Spleen (tissue), 13 donors: Measurements from ENCODE around the gene FAM120A. TPM values are rescaled to one million over a fixed set of nuclear protein-coding genes. Genes with fewer than 3 reads are reported as not detected.

ENCODE experiments used
- DNase-seq: peaks from one replicate; pipeline ENCODE4 v3.0.0-alpha.2; 2020
- H3K27ac ChIP-seq, 8 donors: fragments of 200-600 bp; sonication (generic) in 7 of 8; 1 replicate in 4 of 8; 2 replicates in 4 of 8; pipeline versions ENCODE4 v1.5.0 to v1.8.0; 2016 to 2021; ENCODE audit warnings: inconsistent platforms in 4 of 8, mild to moderate bottlenecking in 4 of 8, moderate library complexity in 1 of 8
- H3K27me3 ChIP-seq, 7 donors: fragments of 200-600 bp; sonication (generic) in 6 of 7; replicated peaks in 1 of 7; 1 replicate in 4 of 7; 2 replicates in 3 of 7; pipeline versions ENCODE4 v1.5.0 to v1.8.0; 2016 to 2021; ENCODE audit warnings: inconsistent platforms in 3 of 7, mild to moderate bottlenecking in 1 of 7
- H3K36me3 ChIP-seq, 6 donors: fragments of 200-600 bp; sonication (generic) in 5 of 6; 1 replicate in 4 of 6; 2 replicates in 2 of 6; pipeline versions ENCODE4 v1.5.0 to v1.8.0; 2016 to 2021; ENCODE audit warnings: inconsistent platforms in 2 of 6
- H3K4me1 ChIP-seq, 6 donors: fragments of 200-600 bp; sonication (generic) in 5 of 6; 1 replicate in 3 of 6; 2 replicates in 3 of 6; pipeline versions ENCODE4 v1.5.0 to v1.8.0; 2016 to 2021; ENCODE audit warnings: inconsistent platforms in 3 of 6
- H3K4me3 ChIP-seq, 8 donors: fragments of 200-600 bp; sonication (generic) in 7 of 8; 1 replicate in 4 of 8; 2 replicates in 4 of 8; pipeline versions ENCODE4 v1.5.0 to v1.8.0; 2016 to 2021; ENCODE audit warnings: inconsistent platforms in 4 of 8, mild to moderate bottlenecking in 4 of 8, moderate library complexity in 2 of 8
- H3K9me3 ChIP-seq, 8 donors: fragments of 200-600 bp; sonication (generic) in 7 of 8; 1 replicate in 4 of 8; 2 replicates in 4 of 8; pipeline versions ENCODE4 v1.5.0 to v1.8.0; 2016 to 2021; ENCODE audit warnings: inconsistent platforms in 4 of 8
- CTCF ChIP-seq, 11 experiments: fragments of 200-600 bp in 7 of 11; fragments of 450-650 bp in 4 of 11; sonication (generic) in 4 of 11; IDR thresholded peaks in 8 of 11; conservative IDR thresholded peaks in 3 of 11; 1 replicate in 7 of 11; 2 replicates in 4 of 11; pipeline versions ENCODE4 v1.4.0 to v1.8.0; 2016 to 2021; ENCODE audit warnings: antibody characterized with exemption in 11 of 11, inconsistent platforms in 4 of 11, mild to moderate bottlenecking in 1 of 11
- POLR2A ChIP-seq, 3 donors: fragments of 450-650 bp; IDR thresholded peaks; one replicate each; pipeline ENCODE4 v1.5.1; 2017; ENCODE audit warnings: antibody characterized with exemption in 3 of 3, mild to moderate bottlenecking in 1 of 3
- POLR2AphosphoS5 ChIP-seq, 3 donors: sonication (generic); formaldehyde crosslinking; IDR thresholded peaks; one replicate each; pipeline ENCODE4 v1.5.1; 2017; ENCODE audit warnings: antibody characterized with exemption in 3 of 3
- WGBS, 5 donors: extraction: QIAGEN DNeasy Blood & Tissue Kit in 3 of 5; methylation state at CpG; one replicate each; pipeline versions ENCODE4 v1.1.5 to v1.1.7; 2013 to 2018; 5-methylcytosine and 5-hydroxymethylcytosine counted together
- intact Hi-C: fragments of 100-400 bp; cut with DNase I; formaldehyde crosslinking; loops from one replicate; pipeline ENCODE4 v1.15.0; 2023; ENCODE audit warnings: low total_unique reads
- long read RNA-seq, 2 donors: transcript quantifications; one replicate each; lab custom pipeline, GENCODE V29; 2026
- polyA plus RNA-seq, 3 donors: library from polyadenylated mRNA; stranded (reverse); fragments of 200-250 nt; gene quantifications; one replicate each; pipeline ENCODE4 v1.2.1, GENCODE V29; 2013
- total RNA-seq, 7 donors: library from RNA; depleted of rRNA in 3 of 7; stranded (reverse); fragments of >200 nt in 3 of 7; fragmentation: NEBNext Ultra II Directional in 4 of 7; extraction: Animal tissue kit (Norgen Biotek cat#: 25700) in 4 of 7; gene quantifications; one replicate each; pipeline versions ENCODE4 v1.1.0 to v1.2.1, GENCODE V29; 2016 to 2021
- donor health status: healthy with polysubstance abuse.
- donor health status: DM: no; HTN: no; CAD: no; lungs with moderate emphysema.
- donor health status: DM: no; HTN: no; CAD: no.
- donor health status: Bipolar disorder and iron deficiency.
- donor health status: healthy.
- donor health status: DM: no; HTN: no; CAD: no.
- donor health status: DM: yes; HTN: yes; CAD: no.

FAM120A gene, protein sequence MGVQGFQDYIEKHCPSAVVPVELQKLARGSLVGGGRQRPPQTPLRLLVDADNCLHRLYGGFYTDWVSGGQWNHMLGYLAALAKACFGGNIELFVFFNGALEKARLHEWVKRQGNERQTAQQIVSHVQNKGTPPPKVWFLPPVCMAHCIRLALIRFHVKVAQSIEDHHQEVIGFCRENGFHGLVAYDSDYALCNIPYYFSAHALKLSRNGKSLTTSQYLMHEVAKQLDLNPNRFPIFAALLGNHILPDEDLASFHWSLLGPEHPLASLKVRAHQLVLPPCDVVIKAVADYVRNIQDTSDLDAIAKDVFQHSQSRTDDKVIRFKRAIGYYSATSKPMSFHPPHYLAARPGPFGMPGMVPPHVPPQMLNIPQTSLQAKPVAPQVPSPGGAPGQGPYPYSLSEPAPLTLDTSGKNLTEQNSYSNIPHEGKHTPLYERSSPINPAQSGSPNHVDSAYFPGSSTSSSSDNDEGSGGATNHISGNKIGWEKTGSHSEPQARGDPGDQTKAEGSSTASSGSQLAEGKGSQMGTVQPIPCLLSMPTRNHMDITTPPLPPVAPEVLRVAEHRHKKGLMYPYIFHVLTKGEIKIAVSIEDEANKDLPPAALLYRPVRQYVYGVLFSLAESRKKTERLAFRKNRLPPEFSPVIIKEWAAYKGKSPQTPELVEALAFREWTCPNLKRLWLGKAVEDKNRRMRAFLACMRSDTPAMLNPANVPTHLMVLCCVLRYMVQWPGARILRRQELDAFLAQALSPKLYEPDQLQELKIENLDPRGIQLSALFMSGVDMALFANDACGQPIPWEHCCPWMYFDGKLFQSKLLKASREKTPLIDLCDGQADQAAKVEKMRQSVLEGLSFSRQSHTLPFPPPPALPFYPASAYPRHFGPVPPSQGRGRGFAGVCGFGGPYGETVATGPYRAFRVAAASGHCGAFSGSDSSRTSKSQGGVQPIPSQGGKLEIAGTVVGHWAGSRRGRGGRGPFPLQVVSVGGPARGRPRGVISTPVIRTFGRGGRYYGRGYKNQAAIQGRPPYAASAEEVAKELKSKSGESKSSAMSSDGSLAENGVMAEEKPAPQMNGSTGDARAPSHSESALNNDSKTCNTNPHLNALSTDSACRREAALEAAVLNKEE
- total RNA-seq, result 100 to 1,000 TPM in 5 of 7 donors, 10 to 100 TPM in 2; 96.7 to 116 (median 108) TPM
- polyA plus RNA-seq, result 10 to 100 TPM; 33.0 to 45.8 (median 36.7) TPM
- long read RNA-seq, donor 1, full-length matches to known transcripts, result 5 of 42 reads
- long read RNA-seq, donor 1, partial matches to known transcripts, result 37 of 42 reads
- long read RNA-seq, donor 1, other reads (novel, unspliced or antisense), result 0 of 42 reads
- long read RNA-seq, donor 2, full-length matches to known transcripts, result 6 of 14 reads
- long read RNA-seq, donor 2, partial matches to known transcripts, result 8 of 14 reads
- long read RNA-seq, donor 2, other reads (novel, unspliced or antisense), result 0 of 14 reads

DNA sequence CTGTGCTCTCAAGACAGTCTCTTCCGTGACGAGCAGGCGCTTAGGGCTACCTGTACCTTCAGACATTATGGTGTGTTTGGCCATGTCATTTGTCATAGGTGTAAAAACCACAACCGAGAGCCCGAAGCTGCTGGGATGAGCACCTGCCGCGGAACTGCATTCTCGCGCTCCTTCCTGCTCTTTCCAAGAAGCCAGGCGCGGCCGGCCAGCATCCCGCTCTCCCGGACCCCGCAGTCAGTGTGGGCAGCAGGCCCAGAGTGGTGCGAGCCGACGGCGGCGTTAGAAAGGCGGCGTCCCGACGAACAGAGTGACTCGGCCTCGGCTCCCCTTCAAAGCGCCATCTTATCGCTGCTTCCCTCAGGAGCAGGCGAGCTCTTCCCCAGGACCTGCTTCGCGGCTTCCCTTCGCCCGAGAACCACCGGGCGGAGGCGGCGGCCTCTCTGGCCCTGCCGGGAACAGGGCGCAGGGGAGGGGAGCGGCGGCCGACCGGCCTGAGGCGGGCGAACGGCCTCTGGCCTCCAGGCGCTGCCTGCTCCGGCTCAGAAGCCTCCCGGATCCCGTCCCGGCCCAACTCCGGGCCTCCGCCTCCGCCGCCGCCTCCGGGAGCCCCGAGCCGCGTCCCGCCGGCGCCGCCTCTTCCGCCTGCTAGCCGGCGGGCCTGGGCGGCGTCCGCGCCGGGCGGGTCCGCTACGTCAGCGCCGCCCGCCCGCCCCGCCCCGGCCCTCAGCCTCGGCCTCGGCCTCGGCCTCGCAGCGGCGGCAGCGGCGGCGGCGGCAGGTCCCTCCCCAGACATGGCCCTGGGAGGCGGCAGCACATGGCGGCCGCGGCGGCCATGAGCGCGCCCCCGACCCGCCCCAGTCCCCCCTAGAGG lies at the start of gene FAM120A:
Gene FAM120A, plus strand, starts transcription at position 741 of the 871 bp plus-strand sequence. CDS start 231 bp downstream, outside the sequence.
- Histone ChIP-seq H3K36me3 (peaks cover 0 to 38% (median 28%) of the 10 kb centered on the region in 6 donors), H3K4me1 (peaks cover 19 to 53% (median 42%) of the 10 kb centered on the region in 6 donors), H3K4me3 (peak within 1 kb of the TSS; percentile 91 to 98 (median 96)), H3K27ac (peak within 1 kb of the TSS; percentile 95 to 99 (median 98)), H3K27me3 (no peaks in the 10 kb centered on the region), H3K9me3 (no peaks in the 10 kb centered on the region)
- peak; percentile 96 for DNase-seq
- TF ChIP-seq CTCF (IDR thresholded peaks at IDR 0.05 in 8 of 11, conservative IDR thresholded peaks at IDR 0.05 in 3 of 11) (no peak), POLR2AphosphoS5 (IDR thresholded peaks at IDR 0.05) (peak; percentile 78 to 88 (median 86)), POLR2A (IDR thresholded peaks at IDR 0.05) (peak in 2 of 3 donors; percentile 59 to 82)
- intact Hi-C loops, result no loop called here
- WGBS, 5 donors, result 0 to 1% (median 1%) methylated on average over 26 to 100 of the region's 100 CpGs

GRCh38 chr9:93406371-93406770 lies 45.1 kb upstream of the FAM120A start:
- Histone ChIP-seq H3K27ac (no peak overlapping the region), H3K4me3 (no peak overlapping the region), H3K27me3 (no peaks in the 10 kb centered on the region), H3K36me3 (no peaks in the 10 kb centered on the region), H3K9me3 (no peaks in the 10 kb centered on the region), H3K4me1 (no peaks in the 10 kb centered on the region)
- 93 to 99% (median 94%) methylated on average over 5 of the region's 5 CpGs for WGBS, 5 donors
- no peak for DNase-seq
- TF ChIP-seq POLR2AphosphoS5 (IDR thresholded peaks at IDR 0.05) (no peak), CTCF (IDR thresholded peaks at IDR 0.05 in 8 of 11, conservative IDR thresholded peaks at IDR 0.05 in 3 of 11) (no peak)
- intact Hi-C loops, result no loop called here

- intact Hi-C loops, result no loop called here
- Histone ChIP-seq H3K9me3 (peaks cover 0 to 24% (median 17%) of the 10 kb centered on the region in 8 donors), H3K27ac (no peak overlapping the region), H3K27me3 (peaks cover 0 to 18% (median 0%) of the 10 kb centered on the region in 7 donors), H3K36me3 (no peaks in the 10 kb centered on the region), H3K4me1 (no peaks in the 10 kb centered on the region), H3K4me3 (no peak overlapping the region)
- no peak for DNase-seq
- TF ChIP-seq CTCF (IDR thresholded peaks at IDR 0.05 in 8 of 11, conservative IDR thresholded peaks at IDR 0.05 in 3 of 11) (no peak), POLR2AphosphoS5 (IDR thresholded peaks at IDR 0.05) (no peak), POLR2A (IDR thresholded peaks at IDR 0.05) (no peak)
Measured at GRCh38 chr9:93413530-93413929, 38.0 kb upstream of the FAM120A start.
